Smooth muscle cell (in vitro differentiated cells): ENCODE results near the gene AGRN. TPM values are rescaled to one million over a fixed set of nuclear protein-coding genes. Genes with fewer than 3 reads are reported as not detected.
"Not testable (repeated sequence)": the region's sequence is repeated elsewhere in the genome, so short reads cannot be mapped to it uniquely, and the experiment has no call there.

Experiments
- DNase-seq: peaks from one replicate; lab custom pipeline; 2025; ENCODE audit not compliant: unreplicated experiment; lab: John Stamatoyannopoulos, UW
- H2AFZ ChIP-seq: fragments of 200-600 bp; sonication (generic); 2 replicates; pipeline ENCODE4 v1.6.0; 2016; ENCODE audit warnings: antibody characterized with exemption, low read depth, mild to moderate bottlenecking
- H3F3A ChIP-seq: fragments of 200-600 bp; sonication (generic); 2 replicates; pipeline ENCODE4 v1.6.0; 2017; ENCODE audit warnings: antibody characterized with exemption, low read depth
- H3K27ac ChIP-seq: fragments of 200-600 bp; sonication (generic); 2 replicates; pipeline ENCODE4 v1.5.1; 2016; ENCODE audit warnings: low read depth, mild to moderate bottlenecking
- H3K27me3 ChIP-seq: fragments of 200-600 bp; sonication (generic); 2 replicates; pipeline ENCODE4 v1.6.1; 2016; ENCODE audit warnings: low read depth, mild to moderate bottlenecking
- H3K36me3 ChIP-seq: fragments of 200-600 bp; sonication (generic); 2 replicates; pipeline ENCODE4 v1.5.1; 2016; ENCODE audit warnings: low read depth
- H3K4me1 ChIP-seq: fragments of 200-600 bp; sonication (generic); 2 replicates; pipeline ENCODE4 v1.5.1; 2016; ENCODE audit warnings: low read depth
- H3K4me2 ChIP-seq: fragments of 200-600 bp; sonication (generic); 2 replicates; pipeline ENCODE4 v1.6.0; 2016; ENCODE audit warnings: mild to moderate bottlenecking
- H3K4me3 ChIP-seq: fragments of 200-600 bp; sonication (generic); 2 replicates; pipeline ENCODE4 v1.5.1; 2016; ENCODE audit warnings: mild to moderate bottlenecking
- H3K79me2 ChIP-seq: fragments of 200-600 bp; sonication (generic); 2 replicates; pipeline ENCODE4 v1.6.0; 2016; ENCODE audit warnings: low read depth, mild to moderate bottlenecking
- H3K9ac ChIP-seq: fragments of 200-600 bp; sonication (generic); 2 replicates; pipeline ENCODE4 v1.6.0; 2016; ENCODE audit warnings: low read depth
- H3K9me3 ChIP-seq: fragments of 200-600 bp; sonication (generic); replicated peaks from 2 replicates; pipeline ENCODE4 v1.5.1; 2016; ENCODE audit warnings: low read depth
- H4K20me1 ChIP-seq: fragments of 200-600 bp; sonication (generic); 2 replicates; pipeline ENCODE4 v1.6.0; 2016; ENCODE audit warnings: low read depth
- WGBS: methylation state at CpG from one replicate; pipeline ENCODE4 v1.1.7; 2016; ENCODE audit warnings: low lambda C conversion rate; 5-methylcytosine and 5-hydroxymethylcytosine counted together
- polyA plus RNA-seq: library from polyadenylated mRNA; unstranded; fragments of >200 nt; fragmentation: Nextera tagmentation; extraction: Ambion mirVana; gene quantifications from 2 replicates; pipeline ENCODE4 v1.2.1, GENCODE V29; 2016
- total RNA-seq: library from RNA; depleted of rRNA; stranded (reverse); fragments of >200 nt; gene quantifications from 2 replicates; pipeline ENCODE4 v1.2.3, GENCODE V29; 2014
- TF ChIP-seq, protein P1 (sequence below): fragments of 200-600 bp; sonication (generic); IDR thresholded peaks from 2 replicates; pipeline ENCODE4 v1.5.1; 2017; ENCODE audit warnings: borderline replicate concordance, mild to moderate bottlenecking, antibody characterized with exemption; ENCODE audit not compliant: insufficient read depth, poor library complexity, severe bottlenecking

AGRN gene
- total and polyA plus RNA-seq, 2 experiments from 2014 or later, result 17.5 to 24.7 TPM

DNA sequence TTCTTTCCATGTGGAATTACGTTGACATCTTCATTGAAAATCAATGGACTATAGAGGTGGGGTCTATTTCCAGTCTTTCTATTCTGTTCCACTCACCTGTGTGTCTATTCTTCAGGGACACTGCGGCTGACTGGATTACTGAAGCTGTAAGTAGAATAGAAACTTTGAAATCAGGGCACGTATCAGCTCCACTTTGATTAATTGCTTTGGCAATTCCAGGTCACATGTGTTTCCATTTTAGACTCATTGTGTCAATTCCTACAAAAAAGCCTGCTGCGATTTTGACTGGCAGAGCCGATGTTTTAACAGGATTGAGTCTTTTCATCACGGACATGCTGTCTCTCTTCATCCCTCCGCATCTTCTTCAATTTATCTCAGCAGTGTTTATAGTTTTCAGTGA is 75.1 kb downstream of the AGRN start:
- Histone ChIP-seq H3K27ac (no peak overlapping the region), H3K36me3 (no peaks in the 10 kb centered on the region), H4K20me1 (no peaks in the 10 kb centered on the region), H2AFZ (no peak overlapping the region), H3K4me2 (no peak overlapping the region), H3K79me2 (no peaks in the 10 kb centered on the region), H3K4me1 (no peaks in the 10 kb centered on the region), H3K9me3 (no peaks in the 10 kb centered on the region), H3K4me3 (no peak overlapping the region), H3K27me3 (no peaks in the 10 kb centered on the region), H3K9ac (no peak overlapping the region), H3F3A (no peaks in the 10 kb centered on the region)
- TF ChIP-seq, protein P1, sequence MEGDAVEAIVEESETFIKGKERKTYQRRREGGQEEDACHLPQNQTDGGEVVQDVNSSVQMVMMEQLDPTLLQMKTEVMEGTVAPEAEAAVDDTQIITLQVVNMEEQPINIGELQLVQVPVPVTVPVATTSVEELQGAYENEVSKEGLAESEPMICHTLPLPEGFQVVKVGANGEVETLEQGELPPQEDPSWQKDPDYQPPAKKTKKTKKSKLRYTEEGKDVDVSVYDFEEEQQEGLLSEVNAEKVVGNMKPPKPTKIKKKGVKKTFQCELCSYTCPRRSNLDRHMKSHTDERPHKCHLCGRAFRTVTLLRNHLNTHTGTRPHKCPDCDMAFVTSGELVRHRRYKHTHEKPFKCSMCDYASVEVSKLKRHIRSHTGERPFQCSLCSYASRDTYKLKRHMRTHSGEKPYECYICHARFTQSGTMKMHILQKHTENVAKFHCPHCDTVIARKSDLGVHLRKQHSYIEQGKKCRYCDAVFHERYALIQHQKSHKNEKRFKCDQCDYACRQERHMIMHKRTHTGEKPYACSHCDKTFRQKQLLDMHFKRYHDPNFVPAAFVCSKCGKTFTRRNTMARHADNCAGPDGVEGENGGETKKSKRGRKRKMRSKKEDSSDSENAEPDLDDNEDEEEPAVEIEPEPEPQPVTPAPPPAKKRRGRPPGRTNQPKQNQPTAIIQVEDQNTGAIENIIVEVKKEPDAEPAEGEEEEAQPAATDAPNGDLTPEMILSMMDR, result no peak
- 98% methylated on average over 7 of the region's 7 CpGs for WGBS
- DNase-seq, result no peak

DNA sequence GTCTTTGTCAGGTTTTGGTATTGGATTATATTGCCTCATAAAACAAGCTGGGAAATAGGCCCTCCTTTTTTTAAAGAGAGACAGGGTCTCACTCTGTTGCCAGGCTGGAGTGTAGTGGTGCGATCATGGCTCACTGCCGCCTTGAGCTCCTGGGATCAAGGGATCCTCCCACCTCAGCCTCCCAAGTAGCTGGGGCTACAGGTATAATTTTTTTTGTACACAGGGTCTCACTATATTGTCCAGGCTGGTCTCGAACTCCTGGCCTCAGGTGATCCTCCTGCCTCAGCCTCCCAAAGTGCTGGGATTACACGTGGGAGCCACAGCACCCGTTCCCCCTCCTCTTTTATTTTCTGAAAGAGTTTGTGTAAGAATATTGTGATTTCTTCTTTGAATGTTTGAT is 76.2 kb downstream of the AGRN start:
- 97% methylated on average over 5 of the region's 5 CpGs for WGBS
- H3K4me1 ChIP-seq, H3K4me2 ChIP-seq, H3K27me3 ChIP-seq, H3K79me2 ChIP-seq, H3F3A ChIP-seq, H2AFZ ChIP-seq, H3K9ac ChIP-seq, H3K27ac ChIP-seq, H3K36me3 ChIP-seq, H3K9me3 ChIP-seq, DNase-seq, H3K4me3 ChIP-seq, H4K20me1 ChIP-seq: not testable (repeated sequence)

DNA sequence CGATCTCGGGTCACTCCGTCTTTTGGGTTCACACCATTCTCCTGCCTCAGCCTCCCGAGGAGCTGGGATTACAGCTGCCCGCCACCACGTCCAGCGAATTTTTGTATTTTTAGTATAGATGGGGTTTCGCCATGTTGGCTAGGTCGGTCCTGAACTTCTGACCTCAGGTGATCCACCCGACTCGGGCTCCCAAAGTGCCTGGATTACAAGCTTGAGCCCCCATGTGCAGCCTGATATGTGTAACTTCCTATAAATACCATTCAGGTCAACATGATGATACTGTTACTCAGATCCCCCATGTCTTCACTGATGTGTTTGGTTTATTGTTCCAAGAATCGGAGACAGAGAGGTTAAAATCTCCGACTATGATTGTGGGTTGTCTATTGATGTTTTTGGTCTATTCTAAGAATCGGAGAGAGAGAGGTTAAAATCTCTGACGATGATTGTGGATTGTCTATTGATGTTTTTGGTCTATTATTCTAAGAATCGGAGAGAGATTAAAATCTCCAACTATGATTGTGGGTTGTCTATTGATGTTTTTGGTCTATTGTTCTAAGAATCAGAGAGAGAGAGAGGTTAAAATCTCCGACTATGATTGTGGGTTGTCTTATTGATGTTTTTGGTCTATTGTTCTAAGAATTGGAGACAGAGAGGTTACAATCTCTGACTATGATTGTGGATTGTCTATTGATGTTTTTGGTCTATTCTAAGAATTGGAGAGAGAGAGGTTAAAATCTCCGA is 78.9 kb downstream of the AGRN start:
- Histone ChIP-seq H3K9me3 (no peaks in the 10 kb centered on the region), H3K4me3 (no peak overlapping the region), H3K27me3 (no peaks in the 10 kb centered on the region), H3F3A (no peaks in the 10 kb centered on the region), H3K4me2 (no peak overlapping the region), H3K79me2 (no peaks in the 10 kb centered on the region), H3K9ac (no peak overlapping the region), H4K20me1 (peaks cover 3% of the 10 kb centered on the region), H3K27ac (no peak overlapping the region), H2AFZ (no peak overlapping the region), H3K4me1 (no peaks in the 10 kb centered on the region), H3K36me3 (no peaks in the 10 kb centered on the region)
- no peak for DNase-seq
- WGBS, result 92% methylated on average over 18 of the region's 18 CpGs
- TF ChIP-seq, protein P1, result no peak

DNA sequence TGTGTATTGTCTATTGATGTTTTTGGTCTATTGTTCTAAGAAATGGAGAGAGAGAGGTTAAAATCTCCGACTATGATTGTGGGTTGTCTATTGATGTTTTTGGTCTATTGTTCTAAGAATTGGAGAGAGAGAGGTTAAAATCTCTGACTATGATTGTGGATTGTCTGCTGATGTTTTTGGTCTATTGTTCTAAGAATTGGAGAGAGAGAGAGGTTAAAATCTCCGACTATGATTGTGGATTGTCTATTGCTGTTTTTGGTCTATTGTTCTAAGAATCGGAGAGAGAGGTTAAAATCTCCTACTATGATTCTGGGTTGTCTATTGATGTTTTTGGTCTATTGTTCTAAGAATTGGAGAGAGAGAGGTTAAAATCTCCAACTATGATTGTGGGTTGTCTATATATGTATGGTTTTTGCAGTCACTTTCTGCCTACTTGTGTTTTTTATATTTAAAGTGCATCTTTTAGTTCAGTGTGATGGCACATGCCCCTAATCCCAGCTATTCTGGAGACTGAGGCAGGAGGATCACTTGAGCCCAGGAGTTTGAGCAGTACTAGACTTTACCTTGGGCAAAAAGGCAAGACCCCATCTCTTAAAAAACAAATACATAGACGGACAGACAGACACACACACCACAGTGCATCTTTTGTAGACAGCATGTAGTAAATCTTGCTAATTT is 79.7 kb downstream of the AGRN start:
- no peak overlapping the region for H3K4me2 ChIP-seq
- no peaks in the 10 kb centered on the region for H3K36me3 ChIP-seq
- no peaks in the 10 kb centered on the region for H3K4me1 ChIP-seq
- no peak overlapping the region for H3K4me3 ChIP-seq
- 85% methylated on average over 4 of the region's 4 CpGs for WGBS
- no peaks in the 10 kb centered on the region for H3K9me3 ChIP-seq
- H3F3A ChIP-seq, result no peaks in the 10 kb centered on the region
- no peak overlapping the region for H2AFZ ChIP-seq
- TF ChIP-seq, protein P1, result no peak
- no peaks in the 10 kb centered on the region for H3K79me2 ChIP-seq
- DNase-seq, result no peak
- H3K27me3 ChIP-seq, result no peaks in the 10 kb centered on the region
- peaks cover 11% of the 10 kb centered on the region for H4K20me1 ChIP-seq
- H3K9ac ChIP-seq, result no peak overlapping the region
- no peak overlapping the region for H3K27ac ChIP-seq
